SU-DHL-6 (cell line): Measurements from ENCODE around the gene ZNF618.

Experiments
- H2AFZ ChIP-seq: fragments of 200-600 bp; sonication (generic); 2 replicates; pipeline ENCODE4 v1.6.1; 2014; ENCODE audit warnings: low read depth, mild to moderate bottlenecking, moderate library complexity, mixed read lengths, antibody characterized with exemption, low read length; ENCODE audit not compliant: severe bottlenecking
- H3F3A ChIP-seq: fragments of 200-600 bp; shearing (Covaris generic); 2 replicates; pipeline ENCODE4 v1.6.0; 2016; ENCODE audit warnings: antibody characterized with exemption, mild to moderate bottlenecking; ENCODE audit not compliant: insufficient read depth
- H3K27ac ChIP-seq: fragments of 200-600 bp; sonication (generic); 2 replicates; pipeline ENCODE4 v1.5.1; 2016; ENCODE audit warnings: low read depth, mild to moderate bottlenecking, low read length, moderate library complexity, mixed read lengths
- H3K27me3 ChIP-seq: fragments of 200-600 bp; sonication (generic), shearing (Covaris generic); 2 replicates; pipeline ENCODE4 v1.6.0; 2014; ENCODE audit warnings: mild to moderate bottlenecking, low read length
- H3K36me3 ChIP-seq: fragments of 200-600 bp; sonication (generic); 2 replicates; pipeline ENCODE4 v1.6.1; 2014; ENCODE audit warnings: mild to moderate bottlenecking, low read length, mixed read lengths
- H3K4me2 ChIP-seq: fragments of 300-600, 200-600 bp; shearing (Covaris generic), sonication (generic); 2 replicates; pipeline ENCODE4 v1.6.0; 2014; ENCODE audit warnings: low read length, low read depth, mild to moderate bottlenecking; ENCODE audit not compliant: poor library complexity, severe bottlenecking
- H3K4me3 ChIP-seq: fragments of 200-600 bp; sonication (generic); 2 replicates; pipeline ENCODE4 v1.5.1; 2014; ENCODE audit warnings: antibody characterized with exemption, low read length, mild to moderate bottlenecking, mixed read lengths; ENCODE audit not compliant: insufficient read depth, poor library complexity, severe bottlenecking
- H3K79me2 ChIP-seq: fragments of 200-600 bp; sonication (generic); 2 replicates; pipeline ENCODE4 v1.6.1; 2014; ENCODE audit warnings: mild to moderate bottlenecking, low read length, moderate library complexity; ENCODE audit not compliant: insufficient read depth
- H3K9ac ChIP-seq: fragments of 200-600 bp; sonication (generic); 2 replicates; pipeline ENCODE4 v1.7.0; 2014; ENCODE audit warnings: mild to moderate bottlenecking, low read length
- H3K9me2 ChIP-seq: fragments of 200-600 bp; sonication (generic); replicated peaks from 2 replicates; pipeline ENCODE4 v1.6.1; 2014; ENCODE audit warnings: low read length; ENCODE audit not compliant: insufficient read depth
- H3K9me3 ChIP-seq: fragments of 200-600 bp; sonication (generic); 2 replicates; pipeline ENCODE4 v1.6.1; 2014; ENCODE audit warnings: low read length, mixed read lengths; ENCODE audit not compliant: insufficient read depth
- H4K20me1 ChIP-seq: fragments of 200-600 bp; sonication (generic); 2 replicates; pipeline ENCODE4 v1.6.1; 2014; ENCODE audit warnings: low read depth, mild to moderate bottlenecking, antibody characterized with exemption, low read length, moderate library complexity, mixed read lengths
- CTCF ChIP-seq: fragments of 200-600 bp; sonication (generic); IDR thresholded peaks from one replicate; pipeline ENCODE4 v1.5.1; 2017; ENCODE audit warnings: antibody characterized with exemption, mild to moderate bottlenecking, low read length, moderate library complexity; ENCODE audit not compliant: insufficient read depth, poor library complexity, severe bottlenecking
- EZH2phosphoT487 ChIP-seq: fragments of 200-600 bp; sonication (generic), shearing (Covaris generic); conservative IDR thresholded peaks from 2 replicates; pipeline ENCODE4 v1.6.1; 2018; ENCODE audit warnings: mild to moderate bottlenecking, antibody characterized with exemption, low read length, moderate library complexity, mixed read lengths

The ZNF618 gene

GRCh38 chr9:114077162-114077837, 201.2 kb downstream of the ZNF618 start:
- no peaks in the 10 kb centered on the region for H3K9me2 ChIP-seq
- H3K9me3 ChIP-seq, result no peaks in the 10 kb centered on the region
- H3K27ac ChIP-seq, result no peak overlapping the region
- H3K27me3 ChIP-seq, result no peaks in the 10 kb centered on the region
- H3K9ac ChIP-seq, result no peak overlapping the region
- H3K4me2 ChIP-seq, result no peak overlapping the region
- H2AFZ ChIP-seq, result no peak overlapping the region
- TF ChIP-seq CTCF (no peak), EZH2phosphoT487 (no peak)
- H3K36me3 ChIP-seq, result no peaks in the 10 kb centered on the region
- H4K20me1 ChIP-seq, result no peaks in the 10 kb centered on the region
- no peaks in the 10 kb centered on the region for H3F3A ChIP-seq
- H3K79me2 ChIP-seq, result no peaks in the 10 kb centered on the region
- no peak overlapping the region for H3K4me3 ChIP-seq

GRCh38 chr9:114078021-114078780, 202.1 kb downstream of the ZNF618 start, which contains the start of gene AMBP:
TSS of gene AMBP (minus strand) at chr9:114078300. CDS start at chr9:114078209, 91 bp downstream.
- Histone ChIP-seq H3K4me2 (no peak within 1 kb of the TSS), H2AFZ (no peak within 1 kb of the TSS)

GRCh38 chr9:114078781-114079156, 202.7 kb downstream of the ZNF618 start:
- Histone ChIP-seq H4K20me1 (no peaks in the 10 kb centered on the region), H3K79me2 (no peaks in the 10 kb centered on the region), H3K9me2 (no peaks in the 10 kb centered on the region), H3K27ac (no peak overlapping the region), H2AFZ (no peak overlapping the region), H3K9me3 (no peaks in the 10 kb centered on the region), H3F3A (no peaks in the 10 kb centered on the region), H3K27me3 (no peaks in the 10 kb centered on the region), H3K4me3 (no peak overlapping the region), H3K4me2 (no peak overlapping the region), H3K36me3 (no peaks in the 10 kb centered on the region), H3K9ac (no peak overlapping the region)
- TF ChIP-seq CTCF (no peak), EZH2phosphoT487 (no peak)

More at GRCh38 chr9:114078021-114078780, 202.1 kb downstream of the ZNF618 start, which contains the start of gene AMBP:
- H3K9me3 ChIP-seq, result no peaks in the 10 kb centered on the region
- H3K4me3 ChIP-seq, result no peak within 1 kb of the TSS
- H3K27ac ChIP-seq, result no peak within 1 kb of the TSS
- no peaks in the 10 kb centered on the region for H3K79me2 ChIP-seq
- TF ChIP-seq CTCF, result no peak
- TF ChIP-seq EZH2phosphoT487, result no peak
- H3K9me2 ChIP-seq, result no peaks in the 10 kb centered on the region
- no peaks in the 10 kb centered on the region for H3F3A ChIP-seq
- no peaks in the 10 kb centered on the region for H3K27me3 ChIP-seq
- H4K20me1 ChIP-seq, result no peaks in the 10 kb centered on the region
- no peak within 1 kb of the TSS for H3K9ac ChIP-seq
- no peaks in the 10 kb centered on the region for H3K36me3 ChIP-seq
